Epithelial cell of proximal tubule (primary cell): ENCODE data around the gene C18orf32. TPM values are rescaled to one million over a fixed set of nuclear protein-coding genes. Genes with fewer than 3 reads are reported as not detected.

Experiments
- DNase-seq: peaks from one replicate; pipeline ENCODE4 v3.0.0-alpha.2; 2011; ENCODE audit warnings: low read depth
- H3K4me3 ChIP-seq: 2 replicates; pipeline ENCODE4 v1.5.1; 2011; ENCODE audit warnings: low read depth, mild to moderate bottlenecking, low read length
- total RNA-seq: library from RNA; depleted of rRNA; stranded (reverse); fragments of >200 nt; gene quantifications from 2 replicates; pipeline ENCODE4 v1.2.3, GENCODE V29; 2015
- TF ChIP-seq, protein P1 (sequence below): conservative IDR thresholded peaks from 2 replicates; pipeline ENCODE4 v1.5.1; 2012; ENCODE audit warnings: low read depth, mild to moderate bottlenecking, low read length

Gene C18orf32
- total RNA-seq = 39.7 and 59.2 TPM in 2 replicates

DNA sequence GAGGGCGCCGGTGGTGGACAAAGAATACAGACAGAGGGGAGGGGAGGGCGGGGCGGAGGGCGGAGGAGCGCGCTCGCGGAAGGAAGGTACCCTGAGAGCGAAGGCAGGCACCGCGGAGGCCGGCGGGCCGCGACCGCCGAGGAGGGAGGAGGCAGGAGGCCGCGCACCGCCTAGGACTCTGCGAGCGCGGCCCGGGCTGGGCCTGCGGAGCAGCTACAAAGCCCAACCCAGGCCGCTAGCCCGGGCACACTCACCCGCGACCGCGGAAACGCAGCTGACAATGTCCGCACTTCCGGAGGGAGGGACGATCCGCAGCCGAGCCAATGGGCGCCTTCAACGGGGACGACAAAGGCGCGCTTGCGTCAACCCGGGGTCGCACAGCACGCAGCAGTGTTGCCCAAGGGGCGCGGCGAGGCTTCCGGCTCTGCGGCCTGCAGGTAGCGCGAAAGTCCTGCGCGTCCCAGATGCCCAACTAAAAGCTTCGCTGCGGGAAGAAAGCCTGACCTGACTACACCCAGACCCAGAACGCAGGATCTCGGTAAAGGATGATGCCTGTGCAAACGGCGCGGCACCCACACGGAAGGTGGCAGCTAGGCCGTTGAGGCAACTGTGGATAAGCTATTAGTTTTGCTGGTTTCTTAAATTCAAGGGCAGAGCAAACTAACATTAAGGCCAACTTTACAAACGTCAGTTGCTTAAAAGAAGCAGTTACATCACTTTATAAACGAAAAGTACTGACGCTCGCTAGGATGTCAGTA, at the start of gene C18orf32:
TSS of gene C18orf32 (minus strand) at position 282 of the 758 bp plus-strand sequence. CDS start 3,486 bp downstream, outside the sequence.
- TF ChIP-seq, protein P1, sequence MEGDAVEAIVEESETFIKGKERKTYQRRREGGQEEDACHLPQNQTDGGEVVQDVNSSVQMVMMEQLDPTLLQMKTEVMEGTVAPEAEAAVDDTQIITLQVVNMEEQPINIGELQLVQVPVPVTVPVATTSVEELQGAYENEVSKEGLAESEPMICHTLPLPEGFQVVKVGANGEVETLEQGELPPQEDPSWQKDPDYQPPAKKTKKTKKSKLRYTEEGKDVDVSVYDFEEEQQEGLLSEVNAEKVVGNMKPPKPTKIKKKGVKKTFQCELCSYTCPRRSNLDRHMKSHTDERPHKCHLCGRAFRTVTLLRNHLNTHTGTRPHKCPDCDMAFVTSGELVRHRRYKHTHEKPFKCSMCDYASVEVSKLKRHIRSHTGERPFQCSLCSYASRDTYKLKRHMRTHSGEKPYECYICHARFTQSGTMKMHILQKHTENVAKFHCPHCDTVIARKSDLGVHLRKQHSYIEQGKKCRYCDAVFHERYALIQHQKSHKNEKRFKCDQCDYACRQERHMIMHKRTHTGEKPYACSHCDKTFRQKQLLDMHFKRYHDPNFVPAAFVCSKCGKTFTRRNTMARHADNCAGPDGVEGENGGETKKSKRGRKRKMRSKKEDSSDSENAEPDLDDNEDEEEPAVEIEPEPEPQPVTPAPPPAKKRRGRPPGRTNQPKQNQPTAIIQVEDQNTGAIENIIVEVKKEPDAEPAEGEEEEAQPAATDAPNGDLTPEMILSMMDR = no peak
- H3K4me3 ChIP-seq = peak within 1 kb of the TSS; percentile 68
- no peak for DNase-seq

DNA sequence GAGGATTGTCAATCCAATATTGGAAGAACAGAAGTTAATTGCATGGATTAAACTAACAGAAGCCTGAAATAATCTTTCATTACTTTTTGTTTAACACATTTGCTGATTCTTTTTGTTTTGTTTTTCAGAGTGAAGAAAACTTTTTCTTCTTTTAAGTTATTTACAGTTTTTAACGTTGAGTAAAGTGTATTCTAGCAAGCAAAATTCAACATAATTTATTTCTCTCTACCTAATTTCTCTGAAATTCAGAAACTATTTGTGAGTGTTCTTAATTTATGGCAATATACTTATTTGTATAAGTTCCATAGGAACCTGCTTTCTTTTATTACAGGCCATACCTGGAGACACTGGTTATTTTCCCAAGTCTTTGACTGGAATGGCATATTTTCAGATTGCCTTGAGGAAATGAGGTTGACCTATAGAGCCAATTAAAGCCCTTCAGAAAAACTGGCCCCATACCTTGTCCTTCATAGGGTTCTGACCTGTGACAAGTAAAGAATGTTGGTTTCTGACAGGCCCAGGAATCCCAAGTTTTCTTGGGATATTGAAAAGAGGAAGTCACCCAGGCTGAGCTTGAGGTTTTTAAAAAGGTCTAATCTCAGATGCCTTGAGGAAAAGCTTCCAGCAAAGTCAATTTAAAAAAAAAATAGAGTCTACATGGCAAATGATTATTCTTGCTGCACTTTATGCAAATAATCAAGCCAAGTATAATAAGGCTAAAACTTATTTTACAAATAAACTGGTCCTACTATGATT, 48.0 kb upstream of the C18orf32 start:
- DNase-seq = no peak
- no peak overlapping the region for H3K4me3 ChIP-seq
- TF ChIP-seq, protein P1 = no peak

DNA sequence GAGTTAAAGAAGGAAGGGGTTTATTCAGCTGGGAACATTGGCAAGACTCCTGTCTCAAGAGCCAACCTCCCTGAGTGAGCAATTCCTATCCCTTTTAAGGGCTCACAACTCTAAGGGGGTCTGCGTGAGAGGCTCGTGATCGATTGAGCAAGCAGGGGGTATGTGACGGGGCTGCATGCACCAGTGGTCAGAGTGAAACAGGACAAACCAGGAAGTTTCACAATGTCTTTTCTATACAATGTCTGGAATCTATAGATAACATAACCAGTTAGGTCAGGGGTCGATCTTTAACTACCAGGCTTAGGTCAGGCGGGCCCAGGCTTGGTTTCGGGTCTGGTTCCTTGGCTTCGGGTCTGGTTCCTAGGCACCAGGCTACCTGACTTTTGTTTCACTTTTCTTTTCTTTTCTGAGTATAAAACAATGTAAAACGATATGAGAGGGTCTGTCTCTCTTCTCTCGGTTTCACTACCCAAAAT, 44.7 kb upstream of the C18orf32 start:
- TF ChIP-seq, protein P1 = no peak
- no peak for DNase-seq
- H3K4me3 ChIP-seq = peak overlapping the region; percentile 2

DNA sequence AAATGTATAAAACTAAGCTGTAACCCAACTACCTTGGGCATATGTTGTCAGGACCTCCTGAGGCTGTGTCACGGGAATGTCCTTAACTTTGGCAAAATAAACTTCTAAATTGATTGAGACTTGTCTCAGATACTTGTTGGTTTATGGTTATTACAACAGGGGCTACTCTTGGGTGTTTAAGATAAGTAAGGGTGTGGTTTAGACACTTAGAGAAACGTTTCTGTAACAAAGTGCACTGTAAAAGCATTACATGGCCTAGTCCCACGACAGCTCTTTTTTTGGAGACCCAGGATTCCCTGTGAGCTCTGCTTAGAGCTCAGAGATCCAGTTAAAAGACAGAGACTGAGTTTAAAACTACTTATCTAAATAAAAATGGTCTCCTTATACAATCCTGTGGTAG, 42.6 kb upstream of the C18orf32 start:
- no peak overlapping the region for H3K4me3 ChIP-seq
- TF ChIP-seq, protein P1 = no peak
- DNase-seq = no peak

DNA sequence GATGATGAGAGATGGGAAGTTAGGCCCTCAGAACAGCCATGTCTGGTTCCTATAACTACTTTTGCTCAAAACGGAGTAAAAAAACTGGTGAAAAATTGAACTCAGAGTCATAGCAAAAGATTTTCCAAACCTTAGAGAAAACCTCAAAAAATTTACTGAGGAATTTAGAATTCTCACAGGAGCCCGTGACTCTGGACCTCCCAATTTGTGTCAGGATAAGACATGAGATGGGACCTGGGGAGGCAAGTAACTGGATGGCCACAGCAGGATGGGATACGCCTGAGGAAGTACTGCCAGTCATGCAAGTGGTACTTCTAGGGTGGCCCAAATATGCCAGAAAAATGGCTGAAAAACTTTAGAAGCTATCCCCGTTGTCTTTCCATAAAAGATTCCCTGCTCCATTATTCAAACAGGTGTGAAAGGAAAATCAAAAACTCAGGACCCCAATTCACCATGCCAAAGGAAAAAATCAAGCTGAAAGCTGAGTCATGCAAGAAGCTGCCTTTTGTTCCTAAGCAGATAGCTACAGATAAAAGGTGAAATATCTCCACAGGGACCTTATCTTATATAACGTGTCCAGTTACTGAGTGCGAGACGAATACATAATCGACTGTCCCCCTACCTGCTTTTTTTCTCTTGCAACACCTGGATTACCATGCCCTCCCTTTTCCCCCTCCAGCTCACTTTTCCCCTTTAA, 40.7 kb upstream of the C18orf32 start:
- H3K4me3 ChIP-seq = no peak overlapping the region
- DNase-seq = no peak
- TF ChIP-seq, protein P1 = no peak

DNA sequence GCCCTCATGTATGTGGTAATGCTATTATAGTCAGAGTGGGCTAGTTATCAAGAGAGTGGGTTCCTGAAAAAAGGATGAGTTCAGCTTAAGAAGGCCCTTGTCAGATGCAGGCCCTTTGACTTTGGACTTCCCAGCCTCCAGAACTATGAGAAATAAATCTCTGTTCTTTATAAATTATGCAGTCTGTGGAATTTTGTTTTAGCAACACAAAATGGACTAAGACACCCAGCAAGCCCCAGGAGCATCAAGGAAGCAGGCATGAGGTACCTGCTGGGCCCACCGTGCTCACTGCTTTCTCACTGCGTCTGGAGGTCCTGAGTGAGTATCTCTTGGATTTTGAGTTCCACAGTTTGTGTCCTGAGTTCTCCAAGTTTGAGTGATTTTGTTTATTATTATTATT, 38.9 kb upstream of the C18orf32 start:
- DNase-seq = no peak
- no peak overlapping the region for H3K4me3 ChIP-seq
- TF ChIP-seq, protein P1 = no peak
